HEK293 (cell line): ENCODE data around the gene PRKCE.

Experiments
- CTCF ChIA-PET: fragments of 350-600 bp; formaldehyde crosslinking; extraction: SDS; loops from one replicate; lab custom pipeline; 2021; ENCODE audit warnings: antibody characterized with exemption; lab: Yijun Ruan, JAX
- POLR2A ChIA-PET: fragments of 300-600 bp; formaldehyde crosslinking; extraction: SDS; loops from one replicate; lab custom pipeline; 2020; ENCODE audit warnings: antibody characterized with exemption, inconsistent platforms; lab: Yijun Ruan, JAX
- H3K27ac ChIP-seq: fragments of 200-500 bp; sonication (Bioruptor generic); 2 replicates; pipeline ENCODE4 v1.5.1; 2014; ENCODE audit warnings: low read depth, low read length, control low read depth, inconsistent platforms; ENCODE audit errors: extremely low read depth
- H3K36me3 ChIP-seq, 2 experiments: fragments of 200-500 bp in 1 of 2; sonication (Bioruptor generic) in 1 of 2; 1 replicate in 1 of 2; 2 replicates in 1 of 2; pipeline ENCODE4 v1.5.1; 2014 to 2017; ENCODE audit warnings: inconsistent platforms in 2 of 2, low read length in 2 of 2; ENCODE audit not compliant: control insufficient read depth in 2 of 2, insufficient read depth in 1 of 2
- H3K4me1 ChIP-seq: fragments of 200-500 bp; sonication (Bioruptor generic); 2 replicates; pipeline ENCODE4 v1.5.1; 2014; ENCODE audit warnings: mild to moderate bottlenecking, low read length, inconsistent platforms; ENCODE audit not compliant: control insufficient read depth, insufficient read depth
- H3K4me3 ChIP-seq: 2 replicates; pipeline ENCODE4 v1.5.1; 2011; ENCODE audit warnings: low read depth, mild to moderate bottlenecking, control low read depth, low read length, moderate library complexity
- H3K9me3 ChIP-seq: fragments of 200-500 bp; sonication (Bioruptor generic); 2 replicates; pipeline ENCODE4 v1.5.1; 2014; ENCODE audit warnings: low read depth, low read length, inconsistent platforms; ENCODE audit not compliant: control insufficient read depth, insufficient read depth
- GFI1B ChIP-seq: fragments of 450-650 bp; formaldehyde crosslinking; IDR thresholded peaks from 2 replicates; pipeline ENCODE4 v1.5.1; 2016; ENCODE audit warnings: missing biosample characterization, missing genetic modification characterization
- KLF17 ChIP-seq: fragments of 450-650 bp; formaldehyde crosslinking; IDR thresholded peaks from 2 replicates; pipeline ENCODE4 v1.5.1; 2016; ENCODE audit warnings: missing biosample characterization, missing genetic modification characterization
- PRDM4 ChIP-seq: fragments of 450-650 bp; formaldehyde crosslinking; IDR thresholded peaks from 2 replicates; pipeline ENCODE4 v1.5.1; 2017; ENCODE audit warnings: missing biosample characterization, missing genetic modification characterization
- ZBTB48 ChIP-seq: fragments of 450-650 bp; formaldehyde crosslinking; IDR thresholded peaks from 2 replicates; pipeline ENCODE4 v1.5.1; 2016; ENCODE audit warnings: missing biosample characterization, missing genetic modification characterization
- ZEB2 ChIP-seq: fragments of 450-650 bp; formaldehyde crosslinking; IDR thresholded peaks from 2 replicates; pipeline ENCODE4 v1.5.1; 2016; ENCODE audit warnings: missing biosample characterization, missing genetic modification characterization
- ZNF133 ChIP-seq: fragments of 450-650 bp; formaldehyde crosslinking; IDR thresholded peaks from 2 replicates; pipeline ENCODE4 v1.5.1; 2016; ENCODE audit warnings: missing biosample characterization, missing genetic modification characterization
- ZNF24 ChIP-seq: fragments of 450-650 bp; formaldehyde crosslinking; IDR thresholded peaks from 2 replicates; pipeline ENCODE4 v1.5.1; 2016; ENCODE audit warnings: missing biosample characterization, missing genetic modification characterization
- ZNF280D ChIP-seq: fragments of 450-650 bp; formaldehyde crosslinking; IDR thresholded peaks from 2 replicates; pipeline ENCODE4 v1.5.1; 2016; ENCODE audit warnings: missing biosample characterization, missing genetic modification characterization
- ZNF394 ChIP-seq: fragments of 450-650 bp; formaldehyde crosslinking; IDR thresholded peaks from 2 replicates; pipeline ENCODE4 v1.5.1; 2016; ENCODE audit warnings: missing biosample characterization, missing genetic modification characterization, mild to moderate bottlenecking, moderate library complexity, borderline replicate concordance
- ZNF423 ChIP-seq: fragments of 450-650 bp; formaldehyde crosslinking; IDR thresholded peaks from 2 replicates; pipeline ENCODE4 v1.5.1; 2016; ENCODE audit warnings: missing biosample characterization, missing genetic modification characterization
- ZNF585B ChIP-seq: fragments of 450-650 bp; formaldehyde crosslinking; IDR thresholded peaks from 2 replicates; pipeline ENCODE4 v1.5.1; 2016; ENCODE audit warnings: missing biosample characterization, missing genetic modification characterization
- ZNF768 ChIP-seq: fragments of 450-650 bp; formaldehyde crosslinking; IDR thresholded peaks from 2 replicates; pipeline ENCODE4 v1.5.1; 2018; ENCODE audit warnings: missing biosample characterization, mild to moderate bottlenecking, missing genetic modification characterization
- TF ChIP-seq, protein P1 (sequence below): fragments of 450-650 bp; formaldehyde crosslinking; IDR thresholded peaks from 2 replicates; pipeline ENCODE4 v1.5.1; 2017; ENCODE audit warnings: missing biosample characterization, missing genetic modification characterization
- TF ChIP-seq, protein P2 (sequence below): fragments of 450-650 bp; formaldehyde crosslinking; IDR thresholded peaks from 2 replicates; pipeline ENCODE4 v1.5.1; 2016; ENCODE audit warnings: missing biosample characterization, missing genetic modification characterization, borderline replicate concordance
- TF ChIP-seq, protein P3 (sequence below): IDR thresholded peaks from 2 replicates; pipeline ENCODE4 v1.6.1; 2011; ENCODE audit warnings: mild to moderate bottlenecking, low read depth, low read length, borderline replicate concordance
- TF ChIP-seq, protein P4 (sequence below): fragments of 450-650 bp; formaldehyde crosslinking; IDR thresholded peaks from 2 replicates; pipeline ENCODE4 v1.5.1; 2016; ENCODE audit warnings: missing biosample characterization, missing genetic modification characterization

Gene PRKCE

DNA sequence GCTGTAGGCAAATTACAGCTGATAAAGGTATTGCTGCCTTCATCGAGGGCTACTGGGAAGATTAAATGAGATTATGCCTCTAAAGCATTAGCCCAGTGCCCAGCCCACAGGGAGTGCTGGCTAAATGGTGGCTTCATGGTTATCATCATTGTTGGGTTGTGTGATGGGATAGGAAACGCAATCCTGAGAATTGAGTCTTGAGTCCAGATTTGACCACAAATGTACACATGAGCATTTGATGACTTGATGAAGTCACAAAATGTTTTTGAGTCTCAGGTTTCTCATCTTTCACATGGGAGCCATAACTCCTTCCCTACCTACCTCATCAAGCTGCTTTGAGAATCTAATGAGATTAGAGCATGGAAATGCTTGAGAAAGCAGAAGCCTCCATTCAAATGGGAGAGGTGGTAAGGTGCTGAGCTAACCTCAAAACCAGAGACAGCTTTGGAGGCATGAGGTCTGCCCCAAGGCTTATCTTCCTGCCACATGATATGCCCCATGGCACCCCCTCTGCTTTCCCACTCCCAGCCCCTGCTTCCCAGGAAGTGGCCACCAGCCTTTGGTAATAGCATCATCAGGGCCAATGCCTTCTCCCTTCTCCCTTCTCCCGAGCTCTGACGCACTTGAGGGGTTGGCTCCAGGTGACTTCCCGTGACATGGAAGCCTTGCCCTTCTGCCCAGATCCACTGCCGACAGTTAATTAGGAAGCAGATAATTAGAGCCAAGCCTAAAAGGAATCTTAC, 496.3 kb downstream of the PRKCE start:
- POLR2A ChIA-PET: interaction anchor here (0.9 kb wide), 1 partner anchor 10 kb away, joined by 3 read pairs; no protein-coding TSS in a partner anchor
- TF ChIP-seq, protein P1, sequence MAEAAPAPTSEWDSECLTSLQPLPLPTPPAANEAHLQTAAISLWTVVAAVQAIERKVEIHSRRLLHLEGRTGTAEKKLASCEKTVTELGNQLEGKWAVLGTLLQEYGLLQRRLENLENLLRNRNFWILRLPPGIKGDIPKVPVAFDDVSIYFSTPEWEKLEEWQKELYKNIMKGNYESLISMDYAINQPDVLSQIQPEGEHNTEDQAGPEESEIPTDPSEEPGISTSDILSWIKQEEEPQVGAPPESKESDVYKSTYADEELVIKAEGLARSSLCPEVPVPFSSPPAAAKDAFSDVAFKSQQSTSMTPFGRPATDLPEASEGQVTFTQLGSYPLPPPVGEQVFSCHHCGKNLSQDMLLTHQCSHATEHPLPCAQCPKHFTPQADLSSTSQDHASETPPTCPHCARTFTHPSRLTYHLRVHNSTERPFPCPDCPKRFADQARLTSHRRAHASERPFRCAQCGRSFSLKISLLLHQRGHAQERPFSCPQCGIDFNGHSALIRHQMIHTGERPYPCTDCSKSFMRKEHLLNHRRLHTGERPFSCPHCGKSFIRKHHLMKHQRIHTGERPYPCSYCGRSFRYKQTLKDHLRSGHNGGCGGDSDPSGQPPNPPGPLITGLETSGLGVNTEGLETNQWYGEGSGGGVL (tag by site-specific recombination): no peak
- TF ChIP-seq ZEB2 (tag by site-specific recombination) (no peak), ZNF394 (tag by site-specific recombination) (no peak), PRDM4 (tag by site-specific recombination) (no peak), GFI1B (tag by site-specific recombination) (no peak), ZNF585B (no peak), ZNF423 (tag by site-specific recombination) (no peak), KLF17 (tag by site-specific recombination) (no peak), ZNF24 (tag by site-specific recombination) (no peak), ZNF280D (tag by site-specific recombination) (no peak), ZBTB48 (tag by site-specific recombination) (no peak), ZNF133 (tag by site-specific recombination) (no peak), ZNF768 (tag by site-specific recombination) (no peak)
- TF ChIP-seq, protein P2, sequence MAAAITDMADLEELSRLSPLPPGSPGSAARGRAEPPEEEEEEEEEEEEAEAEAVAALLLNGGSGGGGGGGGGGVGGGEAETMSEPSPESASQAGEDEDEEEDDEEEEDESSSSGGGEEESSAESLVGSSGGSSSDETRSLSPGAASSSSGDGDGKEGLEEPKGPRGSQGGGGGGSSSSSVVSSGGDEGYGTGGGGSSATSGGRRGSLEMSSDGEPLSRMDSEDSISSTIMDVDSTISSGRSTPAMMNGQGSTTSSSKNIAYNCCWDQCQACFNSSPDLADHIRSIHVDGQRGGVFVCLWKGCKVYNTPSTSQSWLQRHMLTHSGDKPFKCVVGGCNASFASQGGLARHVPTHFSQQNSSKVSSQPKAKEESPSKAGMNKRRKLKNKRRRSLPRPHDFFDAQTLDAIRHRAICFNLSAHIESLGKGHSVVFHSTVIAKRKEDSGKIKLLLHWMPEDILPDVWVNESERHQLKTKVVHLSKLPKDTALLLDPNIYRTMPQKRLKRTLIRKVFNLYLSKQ: no peak
- TF ChIP-seq, protein P3, sequence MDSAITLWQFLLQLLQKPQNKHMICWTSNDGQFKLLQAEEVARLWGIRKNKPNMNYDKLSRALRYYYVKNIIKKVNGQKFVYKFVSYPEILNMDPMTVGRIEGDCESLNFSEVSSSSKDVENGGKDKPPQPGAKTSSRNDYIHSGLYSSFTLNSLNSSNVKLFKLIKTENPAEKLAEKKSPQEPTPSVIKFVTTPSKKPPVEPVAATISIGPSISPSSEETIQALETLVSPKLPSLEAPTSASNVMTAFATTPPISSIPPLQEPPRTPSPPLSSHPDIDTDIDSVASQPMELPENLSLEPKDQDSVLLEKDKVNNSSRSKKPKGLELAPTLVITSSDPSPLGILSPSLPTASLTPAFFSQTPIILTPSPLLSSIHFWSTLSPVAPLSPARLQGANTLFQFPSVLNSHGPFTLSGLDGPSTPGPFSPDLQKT: no peak
- TF ChIP-seq, protein P4, sequence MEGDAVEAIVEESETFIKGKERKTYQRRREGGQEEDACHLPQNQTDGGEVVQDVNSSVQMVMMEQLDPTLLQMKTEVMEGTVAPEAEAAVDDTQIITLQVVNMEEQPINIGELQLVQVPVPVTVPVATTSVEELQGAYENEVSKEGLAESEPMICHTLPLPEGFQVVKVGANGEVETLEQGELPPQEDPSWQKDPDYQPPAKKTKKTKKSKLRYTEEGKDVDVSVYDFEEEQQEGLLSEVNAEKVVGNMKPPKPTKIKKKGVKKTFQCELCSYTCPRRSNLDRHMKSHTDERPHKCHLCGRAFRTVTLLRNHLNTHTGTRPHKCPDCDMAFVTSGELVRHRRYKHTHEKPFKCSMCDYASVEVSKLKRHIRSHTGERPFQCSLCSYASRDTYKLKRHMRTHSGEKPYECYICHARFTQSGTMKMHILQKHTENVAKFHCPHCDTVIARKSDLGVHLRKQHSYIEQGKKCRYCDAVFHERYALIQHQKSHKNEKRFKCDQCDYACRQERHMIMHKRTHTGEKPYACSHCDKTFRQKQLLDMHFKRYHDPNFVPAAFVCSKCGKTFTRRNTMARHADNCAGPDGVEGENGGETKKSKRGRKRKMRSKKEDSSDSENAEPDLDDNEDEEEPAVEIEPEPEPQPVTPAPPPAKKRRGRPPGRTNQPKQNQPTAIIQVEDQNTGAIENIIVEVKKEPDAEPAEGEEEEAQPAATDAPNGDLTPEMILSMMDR (tag by site-specific recombination): no peak
- TF ChIP-seq, all 188 proteins: peak for 0
- CTCF ChIA-PET: no interaction called here
- Histone ChIP-seq H3K36me3 (no peaks in the 10 kb centered on the region; a peak in 1 of 3 replicates), H3K4me1 (no peaks in the 10 kb centered on the region), H3K4me3 (no peak overlapping the region), H3K27ac (no peak overlapping the region), H3K9me3 (no peaks in the 10 kb centered on the region)
